Thoracic aorta (tissue), 2 donors: ENCODE data around the gene STK4. TPM values are rescaled to one million over a fixed set of nuclear protein-coding genes. Genes with fewer than 3 reads are reported as not detected.

Experiments used
- ATAC-seq: fragments of 150-250 bp; one replicate; pipeline ENCODE4 v1.8.0; 2017; ENCODE audit warnings: low read depth; ENCODE audit not compliant: insufficient number of reproducible peaks, low FRiP score
- DNase-seq: peaks from one replicate; pipeline ENCODE4 v3.0.0-alpha.2; 2020; ENCODE audit warnings: low spot score
- H3K27ac ChIP-seq, 2 donors: fragments of 200-600 bp; sonication (generic); 1 replicate in 1 of 2; 2 replicates in 1 of 2; pipeline ENCODE4 v1.5.1; 2016; ENCODE audit warnings: mild to moderate bottlenecking in 2 of 2, moderate library complexity in 2 of 2
- H3K27me3 ChIP-seq: fragments of 200-600 bp; sonication (generic); replicated peaks from 2 replicates; pipeline ENCODE4 v1.6.0; 2016; ENCODE audit warnings: mild to moderate bottlenecking; ENCODE audit not compliant: insufficient read depth
- H3K36me3 ChIP-seq: fragments of 200-600 bp; sonication (generic); one replicate; pipeline ENCODE4 v1.5.1; 2016
- H3K4me1 ChIP-seq, 2 donors: fragments of 200-600 bp; sonication (generic); 1 replicate in 1 of 2; 2 replicates in 1 of 2; pipeline versions ENCODE4 v1.5.1 to v1.6.0; 2016; ENCODE audit warnings: low read depth in 2 of 2, mild to moderate bottlenecking in 1 of 2; ENCODE audit not compliant: control insufficient read depth in 1 of 2
- H3K4me3 ChIP-seq: fragments of 200-600 bp; sonication (generic); 2 replicates; pipeline ENCODE4 v1.5.1; 2016; ENCODE audit warnings: mild to moderate bottlenecking
- H3K9me3 ChIP-seq: fragments of 200-600 bp; sonication (generic); 2 replicates; pipeline ENCODE4 v1.5.1; 2016
- CTCF ChIP-seq: fragments of 200-600 bp; sonication (generic); IDR thresholded peaks from one replicate; pipeline ENCODE4 v1.5.1; 2019; ENCODE audit warnings: antibody characterized with exemption
- total RNA-seq, 2 donors: library from RNA; depleted of rRNA; stranded (reverse); fragments of >200 nt; gene quantifications; one replicate each; pipeline versions ENCODE4 v1.1.0 to v1.2.3, GENCODE V29; 2016

STK4 gene
- total RNA-seq, 2 donors from 2014 or later = 30.3 to 47.9 TPM

GRCh38 chr20:45095805-45096238 is 129.5 kb downstream of the STK4 start:
- Histone ChIP-seq H3K36me3 (no peaks in the 10 kb centered on the region), H3K4me1 (peaks cover 0 to 11% of the 10 kb centered on the region in 2 donors), H3K9me3 (no peaks in the 10 kb centered on the region), H3K4me3 (no peak overlapping the region), H3K27me3 (no peaks in the 10 kb centered on the region), H3K27ac (no peak overlapping the region)
- no peak for DNase-seq
- peak; percentile 69 for TF ChIP-seq CTCF
- ATAC-seq = no peak

GRCh38 chr20:45096781-45097180 is 130.5 kb downstream of the STK4 start:
- H3K27ac ChIP-seq = no peak overlapping the region
- no peak overlapping the region for H3K4me3 ChIP-seq
- H3K27me3 ChIP-seq = no peaks in the 10 kb centered on the region
- H3K36me3 ChIP-seq = no peaks in the 10 kb centered on the region
- peaks cover 0 to 11% of the 10 kb centered on the region in 2 donors for H3K4me1 ChIP-seq
- ATAC-seq (no peak), DNase-seq (no peak)
- no peak for TF ChIP-seq CTCF
- no peaks in the 10 kb centered on the region for H3K9me3 ChIP-seq

GRCh38 chr20:45097485-45098102 is 131.3 kb downstream of the STK4 start:
- H3K36me3 ChIP-seq = no peaks in the 10 kb centered on the region
- H3K27ac ChIP-seq = no peak overlapping the region
- no peaks in the 10 kb centered on the region for H3K9me3 ChIP-seq
- no peaks in the 10 kb centered on the region for H3K27me3 ChIP-seq
- peaks cover 0 to 11% of the 10 kb centered on the region in 2 donors for H3K4me1 ChIP-seq
- no peak for TF ChIP-seq CTCF
- DNase-seq (no peak), ATAC-seq (no peak)
- peak overlapping the region; percentile 34 for H3K4me3 ChIP-seq

GRCh38 chr20:45098103-45098773 is 131.9 kb downstream of the STK4 start:
- no peak for ATAC-seq
- Histone ChIP-seq H3K27ac (no peak overlapping the region), H3K27me3 (no peaks in the 10 kb centered on the region), H3K36me3 (no peaks in the 10 kb centered on the region), H3K9me3 (no peaks in the 10 kb centered on the region), H3K4me3 (peak overlapping the region; percentile 34), H3K4me1 (peaks cover 0 to 11% of the 10 kb centered on the region in 2 donors)
- no peak for TF ChIP-seq CTCF
- DNase-seq = no peak

- DNase-seq (no peak), ATAC-seq (no peak)
- Histone ChIP-seq H3K4me1 (peaks cover 0 to 11% of the 10 kb centered on the region in 2 donors), H3K4me3 (no peak within 1 kb of the TSS), H3K27ac (no peak within 1 kb of the TSS), H3K27me3 (no peaks in the 10 kb centered on the region), H3K9me3 (no peaks in the 10 kb centered on the region), H3K36me3 (no peaks in the 10 kb centered on the region)
- no peak for TF ChIP-seq CTCF
Measured at GRCh38 chr20:45100563-45101245, 134.4 kb downstream of the STK4 start, which contains the start of gene KCNS1. KCNS1 (minus strand) TSS chr20:45101127; CDS start chr20:45099236, 1,891 bp downstream.
